ENCODE results near the gene GAR1.
"Not testable (repeated sequence)": the region's sequence is repeated elsewhere in the genome, so short reads cannot be mapped to it uniquely, and the experiment has no call there.

The GAR1 gene

GRCh38 chr4:109815151-109816081 lies at the start of gene GAR1:
Gene GAR1 (plus strand): TSS chr4:109815762. CDS start chr4:109816165, 403 bp downstream.
- no peak for TF ChIP-seq CTCF (IDR thresholded peaks at IDR 0.05; ENCODE audit: insufficient read depth, low read depth, low read length, missing control alignments)
- peak; percentile 98 for DNase-seq (ENCODE audit: low read depth)
- H3K4me3 ChIP-seq (ENCODE audit: low read length), result peak within 1 kb of the TSS; percentile 97

GRCh38 chr4:109782092-109782491 lies 33.5 kb upstream of the GAR1 start:
- not testable (repeated sequence) for H3K4me3 ChIP-seq (ENCODE audit: low read length); DNase-seq (ENCODE audit: low read depth)

- TF ChIP-seq CTCF (IDR thresholded peaks at IDR 0.05; ENCODE audit: insufficient read depth, low read depth, low read length, missing control alignments), result no peak
- DNase-seq (ENCODE audit: low read depth), result no peak
These were observed 28.7 kb upstream of the GAR1 start for GRCh38 chr4:109786846-109787245.

GRCh38 chr4:109787807-109788206 lies 27.8 kb upstream of the GAR1 start:
- no peak for DNase-seq (ENCODE audit: low read depth)
- no peak for TF ChIP-seq CTCF (IDR thresholded peaks at IDR 0.05; ENCODE audit: insufficient read depth, low read depth, low read length, missing control alignments)
- H3K4me3 ChIP-seq (ENCODE audit: low read length), result no peak overlapping the region

More at GRCh38 chr4:109786846-109787245, 28.7 kb upstream of the GAR1 start:
- H3K4me3 ChIP-seq (ENCODE audit: low read length), result no peak overlapping the region

- no peak for TF ChIP-seq CTCF (IDR thresholded peaks at IDR 0.05; ENCODE audit: insufficient read depth, low read depth, low read length, missing control alignments)
- no peak for DNase-seq (ENCODE audit: low read depth)
- no peak overlapping the region for H3K4me3 ChIP-seq (ENCODE audit: low read length)
These were observed 20.5 kb upstream of the GAR1 start for GRCh38 chr4:109795059-109795458.

- no peak for TF ChIP-seq CTCF (IDR thresholded peaks at IDR 0.05; ENCODE audit: insufficient read depth, low read depth, low read length, missing control alignments)
- DNase-seq (ENCODE audit: low read depth), result no peak
- H3K4me3 ChIP-seq (ENCODE audit: low read length), result no peak overlapping the region
These were observed 16.7 kb upstream of the GAR1 start for GRCh38 chr4:109798866-109799265.

- no peak overlapping the region for H3K4me3 ChIP-seq (ENCODE audit: low read length)
- TF ChIP-seq CTCF (IDR thresholded peaks at IDR 0.05; ENCODE audit: insufficient read depth, low read depth, low read length, missing control alignments), result no peak
- no peak for DNase-seq (ENCODE audit: low read depth)
These were observed 14.3 kb upstream of the GAR1 start for GRCh38 chr4:109801099-109801789.
